CD4-positive, alpha-beta T cell treated with Interleukin-1 beta for 1 hour (primary cell): ENCODE measurements around the gene EWSR1.

ENCODE experiments used
- DNase-seq, 2 donors: peaks; one replicate each; pipeline ENCODE4 v3.0.0-alpha.2; 2020 to 2022

Gene EWSR1

GRCh38 chr22:29306835-29307595 lies 38.9 kb downstream of the EWSR1 start:
- DNase-seq, result peak; percentile 20 to 25

GRCh38 chr22:29307596-29308147 lies 39.6 kb downstream of the EWSR1 start:
- no peak for DNase-seq

- no peak for DNase-seq
These were observed 40.2 kb downstream of the EWSR1 start for GRCh38 chr22:29308148-29308790.

- peak in 1 of 2 donors; percentile 25 for DNase-seq
These were observed 40.8 kb downstream of the EWSR1 start for GRCh38 chr22:29308791-29309262.

- no peak for DNase-seq
These were observed 41.4 kb downstream of the EWSR1 start for GRCh38 chr22:29309332-29310064.

- no peak for DNase-seq
These were observed 42.2 kb downstream of the EWSR1 start for GRCh38 chr22:29310065-29310862.

- DNase-seq, result peak; percentile 56 to 89
These were observed 42.8 kb downstream of the EWSR1 start for GRCh38 chr22:29310863-29311339.

- DNase-seq, result no peak
These were observed 43.6 kb downstream of the EWSR1 start for GRCh38 chr22:29311464-29312217.

GRCh38 chr22:29312218-29313125 lies 44.4 kb downstream of the EWSR1 start:
- DNase-seq, result no peak

GRCh38 chr22:29313126-29313575 lies 45.1 kb downstream of the EWSR1 start:
- DNase-seq, result peak in 1 of 2 donors; percentile 43

- no peak for DNase-seq
These were observed 45.8 kb downstream of the EWSR1 start for GRCh38 chr22:29313576-29314466.

- no peak for DNase-seq
These were observed 46.6 kb downstream of the EWSR1 start for GRCh38 chr22:29314537-29315285.

GRCh38 chr22:29315286-29316140 lies 47.4 kb downstream of the EWSR1 start, which contains the start of gene RASL10A:
Gene RASL10A (minus strand): TSS chr22:29315697. CDS start chr22:29315246, 451 bp downstream.
- no peak for DNase-seq

GRCh38 chr22:29316141-29316828 lies 48.2 kb downstream of the EWSR1 start:
- no peak for DNase-seq

- DNase-seq, result no peak
These were observed 49.9 kb downstream of the EWSR1 start for GRCh38 chr22:29317827-29318454.

- no peak for DNase-seq
These were observed 51.0 kb downstream of the EWSR1 start for GRCh38 chr22:29319072-29319471.
